GM12801 (cell line): Measurements from ENCODE around the gene SSTR5.

ENCODE experiments used
- CTCF ChIP-seq: IDR thresholded peaks from one replicate; pipeline ENCODE4 v1.5.1; 2011; ENCODE audit warnings: control low read depth; ENCODE audit not compliant: insufficient read length; ENCODE audit errors: extremely low read depth

SSTR5 gene

GRCh38 chr16:1058216-1058615 is 14.3 kb upstream of the SSTR5 start:
- no peak for TF ChIP-seq CTCF

- no peak for TF ChIP-seq CTCF
Measured at GRCh38 chr16:1059310-1059709, 13.2 kb upstream of the SSTR5 start.

- TF ChIP-seq CTCF, result no peak
Measured at GRCh38 chr16:1060416-1061340, 11.9 kb upstream of the SSTR5 start.

- no peak for TF ChIP-seq CTCF
Measured at GRCh38 chr16:1061769-1062505, 10.6 kb upstream of the SSTR5 start.

GRCh38 chr16:1062895-1063294 is 9.7 kb upstream of the SSTR5 start:
- TF ChIP-seq CTCF, result no peak

GRCh38 chr16:1063728-1064127 is 8.8 kb upstream of the SSTR5 start:
- no peak for TF ChIP-seq CTCF

- no peak for TF ChIP-seq CTCF
Measured at GRCh38 chr16:1065469-1066128, 6.9 kb upstream of the SSTR5 start.
